GM18868 (cell line): ENCODE results near the gene PRDM10.

Source experiments
- ATAC-seq: cut with Tn5 transposase; IDR thresholded peaks from one replicate; pipeline ENCODE4 v1.9.1; 2021; ENCODE audit warnings: mild to moderate bottlenecking, moderate library complexity; ENCODE audit not compliant: unreplicated experiment

PRDM10 gene

DNA sequence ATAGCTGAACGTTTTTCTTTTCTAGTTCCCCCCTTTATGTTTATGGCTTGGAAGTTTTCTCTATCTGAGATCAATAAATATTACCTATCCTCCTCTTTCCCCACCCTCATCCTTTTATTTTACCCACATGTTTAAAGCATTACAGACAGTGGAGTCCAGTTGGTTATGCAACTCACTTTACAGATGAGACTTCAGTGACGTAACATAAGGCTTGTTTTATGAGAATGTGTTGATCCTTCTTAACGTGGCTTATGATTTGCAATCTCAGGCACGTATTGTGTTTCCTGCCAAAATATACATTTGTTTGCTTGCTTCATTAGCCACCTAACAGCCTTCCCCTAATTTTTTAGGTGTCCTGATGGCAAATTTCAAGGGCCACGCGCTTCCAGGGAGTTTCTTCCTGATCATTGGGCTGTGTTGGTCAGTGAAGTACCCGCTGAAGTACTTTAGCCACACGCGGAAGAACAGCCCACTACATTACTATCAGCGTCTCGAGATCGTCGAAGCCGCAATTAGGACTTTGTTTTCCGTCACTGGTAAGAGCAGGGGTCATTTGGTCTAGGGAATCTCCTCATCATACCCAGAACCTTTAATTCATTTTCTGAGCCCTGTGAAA, 150.4 kb downstream of the PRDM10 start:
- no peak for ATAC-seq
